ENCODE data around the gene WNT7B.

The WNT7B gene

DNA sequence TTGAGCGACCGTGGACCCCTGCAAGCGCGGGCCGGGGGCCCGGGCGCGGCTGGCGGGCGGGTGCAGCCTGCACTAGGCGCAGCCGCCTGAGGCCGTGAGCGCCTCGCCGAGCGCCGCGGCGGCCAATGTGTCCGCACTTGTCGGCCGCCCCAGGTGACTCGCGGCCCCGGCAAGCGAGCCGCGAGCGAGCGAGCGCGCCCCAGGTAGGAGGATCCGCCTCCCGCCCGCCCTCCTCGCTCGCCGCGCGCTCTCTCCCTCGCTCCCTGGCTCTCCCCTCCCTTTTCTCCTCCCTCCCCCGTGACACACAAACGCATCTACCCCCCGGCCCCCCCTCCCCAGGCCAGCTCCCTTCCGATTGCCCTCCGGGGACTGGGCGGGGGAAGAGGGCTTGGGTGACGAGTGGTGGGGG lies at the start of gene WNT7B:
TSS of gene WNT7B (minus strand) at position 160 of the 409 bp plus-strand sequence. CDS start 408 bp downstream, outside the sequence.
- peak; percentile 25 for DNase-seq

DNA sequence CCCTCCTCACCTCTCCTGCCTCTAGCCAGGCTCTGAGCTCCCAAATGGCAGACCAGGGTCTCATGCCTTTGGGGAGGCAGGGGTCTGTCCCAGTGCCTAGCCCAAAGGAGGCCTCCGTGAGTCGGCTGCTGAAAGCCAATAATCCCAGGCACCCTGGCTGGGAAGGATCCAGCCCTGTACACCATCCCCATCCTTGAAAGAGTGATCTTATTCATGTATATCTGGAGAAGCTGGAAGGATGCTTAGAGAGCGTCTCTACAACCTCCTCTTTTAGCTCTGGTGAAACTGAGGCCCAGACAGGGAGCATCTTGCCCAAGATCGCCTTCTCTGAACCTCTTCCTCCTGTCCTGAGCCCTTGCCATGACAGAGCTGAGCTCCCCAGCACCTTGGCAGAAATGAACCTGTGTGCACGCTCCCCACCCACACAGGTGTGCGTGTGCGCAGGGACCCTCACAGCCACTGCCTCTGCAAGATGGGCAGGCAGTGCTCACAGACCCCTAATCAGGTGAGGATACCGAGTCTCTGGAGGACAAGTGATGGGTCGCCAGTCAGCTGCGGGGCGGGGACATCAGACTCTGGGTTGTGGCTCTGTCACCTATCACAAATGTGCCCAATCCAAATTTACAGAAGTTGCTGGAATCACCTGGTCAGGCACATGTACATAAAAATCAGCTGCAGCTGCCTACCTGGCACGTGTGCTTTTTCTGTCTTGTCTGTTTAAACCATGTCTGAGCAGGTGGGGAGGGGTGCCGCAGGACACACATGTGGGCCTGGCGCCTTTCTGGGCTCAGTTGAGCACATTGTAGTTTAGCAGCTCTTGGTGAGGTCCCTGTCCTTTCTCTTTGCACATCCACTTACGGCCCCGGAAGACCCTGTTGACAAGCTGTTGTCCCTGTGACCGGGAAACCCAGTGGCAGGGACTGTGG lies 49.3 kb upstream of the WNT7B start:
- DNase-seq = no peak

DNA sequence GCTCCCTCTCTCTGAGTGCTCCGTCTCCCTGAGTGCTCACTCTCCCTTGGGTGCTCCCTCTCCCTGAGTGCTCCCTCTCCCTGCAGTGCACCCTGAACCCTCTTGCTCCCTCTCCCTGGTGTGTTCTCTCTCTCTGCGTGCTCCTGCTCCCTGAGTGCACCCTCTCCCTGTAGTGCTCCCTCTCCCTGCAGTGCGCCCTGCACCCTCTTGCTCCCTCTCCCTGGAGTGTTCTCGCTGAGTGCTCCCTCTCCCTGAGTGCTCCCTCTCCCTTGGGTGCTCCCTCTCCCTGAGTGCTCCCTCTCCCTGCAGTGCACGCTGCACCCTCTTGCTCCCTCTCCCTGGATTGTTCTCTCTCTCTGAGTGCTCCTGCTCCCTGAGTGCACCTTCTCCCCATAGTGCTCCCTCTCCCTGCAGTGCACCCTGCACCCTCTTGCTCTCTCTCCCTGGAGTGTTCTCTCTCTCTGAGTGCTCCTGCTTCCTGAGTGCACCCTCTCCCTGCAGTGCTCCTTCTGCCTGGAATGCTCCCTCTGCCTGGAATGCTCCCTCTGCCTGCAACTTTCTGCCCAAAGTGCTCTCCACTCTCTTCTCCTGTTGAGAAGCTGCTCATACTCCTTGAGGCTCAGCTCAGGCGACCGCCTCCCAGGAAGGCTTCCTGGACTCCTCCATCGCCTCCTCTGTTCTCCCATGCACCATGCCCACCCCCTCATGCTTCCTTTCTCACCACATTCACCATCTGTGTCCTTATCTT lies 48.4 kb upstream of the WNT7B start:
- no peak for DNase-seq

DNA sequence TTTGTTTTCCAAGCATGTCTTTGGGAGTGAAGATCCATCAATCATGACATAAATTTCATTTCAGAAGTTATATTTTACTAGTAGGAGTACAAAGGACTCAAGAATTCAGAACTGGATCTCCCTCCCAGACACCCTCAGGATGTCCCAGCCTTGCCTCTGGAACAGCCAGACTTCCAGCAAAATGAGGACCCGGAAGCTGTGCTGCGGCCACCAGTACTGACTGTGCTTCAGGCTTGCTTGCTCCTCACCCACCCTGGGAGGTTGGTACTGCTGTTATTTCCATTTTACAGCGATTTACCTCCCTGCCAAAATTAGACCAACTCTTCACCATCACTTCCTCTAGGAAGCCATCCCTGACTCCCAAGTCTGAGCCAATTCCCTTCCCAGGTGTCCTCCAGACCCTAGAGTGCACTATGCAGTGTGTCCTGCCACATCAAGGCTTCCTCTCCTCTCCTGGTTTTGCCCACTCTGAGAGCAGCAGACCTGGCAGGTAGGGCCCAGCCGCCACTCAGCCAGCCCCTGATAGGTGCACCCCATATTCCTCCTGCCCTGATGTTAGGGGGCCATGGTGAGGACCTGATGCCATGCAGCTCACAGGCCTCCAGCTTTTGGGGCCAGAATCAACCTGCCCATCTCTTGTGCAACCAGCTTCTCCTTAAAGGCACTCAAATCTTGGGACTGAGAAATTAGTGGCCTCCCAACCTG lies 47.3 kb upstream of the WNT7B start:
- DNase-seq = no peak

DNA sequence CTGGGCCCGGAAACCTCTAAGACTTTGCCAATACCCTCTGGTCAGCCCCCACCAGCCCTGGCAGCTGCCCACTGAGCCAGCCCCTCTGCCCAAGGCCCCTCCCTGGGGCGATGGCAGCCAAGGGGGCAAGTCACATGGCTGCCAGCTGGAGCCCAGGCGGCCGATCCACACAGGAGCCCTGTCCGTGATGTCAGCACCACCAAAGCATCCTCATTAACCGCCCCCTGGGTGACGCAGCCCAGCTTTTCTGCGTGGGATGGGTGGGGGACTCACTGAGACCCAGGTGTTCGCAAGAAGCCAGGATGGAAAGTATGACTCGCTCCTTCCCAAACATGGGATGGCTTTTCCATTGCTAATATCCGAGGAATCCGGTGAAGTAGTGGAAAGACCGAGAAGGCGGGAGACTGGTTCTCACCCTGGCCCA lies 46.6 kb upstream of the WNT7B start:
- DNase-seq = no peak

DNA sequence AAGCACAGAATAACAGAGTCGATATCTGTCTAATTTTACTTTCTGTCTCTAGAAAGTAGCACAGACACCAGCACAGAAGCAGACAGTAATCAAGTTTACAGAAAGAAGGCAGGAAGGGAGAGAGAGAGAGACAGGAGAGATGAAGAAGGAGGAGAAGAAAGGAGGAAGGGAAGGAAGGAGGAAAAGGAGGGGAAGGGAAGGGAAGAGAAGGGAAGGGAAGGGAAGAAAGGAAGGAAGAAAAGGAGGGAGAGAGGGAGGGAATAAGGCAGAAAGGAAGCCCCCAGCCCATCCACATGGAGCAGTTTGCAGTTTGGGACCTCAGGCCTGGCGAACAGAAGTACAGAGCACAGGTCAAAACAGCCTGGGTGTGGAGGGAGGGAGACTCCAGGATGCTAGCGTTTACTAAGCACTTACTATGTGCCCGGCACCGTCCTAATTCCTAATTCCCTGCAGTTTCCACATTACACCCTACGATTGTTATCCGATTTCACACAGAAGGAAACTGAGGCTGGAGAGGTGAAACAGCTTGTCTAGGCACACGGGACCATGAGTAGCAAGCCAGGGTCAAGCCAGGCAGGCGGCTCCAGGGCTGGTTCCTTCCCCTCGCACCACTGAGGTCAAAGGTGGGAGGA lies 46.0 kb upstream of the WNT7B start:
- no peak for DNase-seq

DNA sequence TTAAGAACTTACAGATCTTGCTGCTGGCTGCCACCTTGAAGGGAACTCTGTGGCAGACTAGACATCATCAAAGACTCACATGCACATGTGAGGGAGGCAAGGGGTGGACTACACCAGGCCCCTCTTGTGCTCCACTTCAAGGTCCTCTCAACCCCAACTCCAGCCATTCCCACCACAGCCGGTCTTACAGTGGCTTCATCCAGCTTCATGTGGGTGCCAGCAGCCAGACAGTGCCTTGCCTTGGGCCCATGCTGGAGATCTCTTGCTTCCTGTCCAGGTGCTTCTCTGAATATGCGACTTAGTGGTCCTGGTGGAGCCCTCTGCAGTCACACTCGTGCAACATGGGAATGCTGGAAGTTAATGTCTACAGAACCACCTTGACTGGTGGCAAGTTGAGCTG lies 44.6 kb upstream of the WNT7B start:
- no peak for DNase-seq

DNA sequence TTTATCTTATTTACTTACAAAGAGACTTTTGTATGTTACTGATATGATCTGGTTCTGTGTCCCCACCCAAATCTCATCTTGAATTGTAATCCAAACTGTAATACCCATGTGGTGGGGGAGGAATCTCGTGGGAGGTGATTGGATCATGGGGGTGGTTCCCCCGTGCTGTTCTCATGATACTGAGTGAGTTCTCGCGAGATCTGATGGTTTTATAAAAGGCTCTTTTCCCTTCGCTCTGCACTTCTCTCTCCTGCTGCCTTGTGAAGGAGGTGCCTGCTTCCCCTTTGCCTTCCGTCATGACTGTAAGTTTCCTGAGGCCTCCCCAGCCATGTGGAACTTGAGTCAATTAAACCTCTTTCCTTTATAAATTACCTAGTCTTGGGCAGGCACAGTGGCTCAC lies 42.4 kb upstream of the WNT7B start:
- DNase-seq = no peak

DNA sequence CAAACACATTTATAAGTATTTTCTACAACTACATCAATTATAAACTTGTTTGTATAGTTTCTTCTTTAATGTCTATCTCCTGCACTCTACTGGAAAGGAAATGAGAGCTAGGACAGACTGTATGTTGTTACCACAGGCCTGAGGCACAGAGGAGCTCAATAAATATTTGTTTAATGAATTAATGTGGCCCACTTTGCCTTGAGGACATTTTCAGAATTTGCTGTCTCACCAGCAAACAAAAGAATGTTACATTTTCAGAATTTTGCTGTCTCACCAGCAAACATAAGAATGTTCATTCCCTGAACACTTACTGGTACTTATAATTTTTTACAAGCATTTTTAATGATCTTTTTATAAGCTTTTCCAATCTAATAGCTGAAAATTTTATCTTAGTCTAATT lies 41.9 kb upstream of the WNT7B start:
- no peak for DNase-seq

DNA sequence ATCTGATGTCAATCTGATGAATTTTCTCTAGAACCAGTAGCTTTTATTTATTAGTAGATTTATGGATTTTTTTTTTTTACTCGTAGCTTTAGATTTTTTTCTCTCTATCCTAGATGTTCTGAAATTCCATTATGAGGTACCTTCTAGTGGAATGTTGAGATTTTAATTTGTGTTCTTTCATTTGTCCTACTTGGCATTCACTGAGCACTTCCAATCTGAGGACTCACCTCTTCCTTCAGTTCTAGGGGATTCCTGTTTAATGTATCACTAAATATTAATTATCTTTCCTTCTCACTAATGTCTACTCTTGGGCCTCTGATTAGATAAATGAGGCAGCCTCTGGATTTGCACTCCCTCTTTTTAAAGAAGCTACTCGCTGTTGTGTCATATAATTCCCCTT lies 40.2 kb upstream of the WNT7B start:
- no peak for DNase-seq

DNA sequence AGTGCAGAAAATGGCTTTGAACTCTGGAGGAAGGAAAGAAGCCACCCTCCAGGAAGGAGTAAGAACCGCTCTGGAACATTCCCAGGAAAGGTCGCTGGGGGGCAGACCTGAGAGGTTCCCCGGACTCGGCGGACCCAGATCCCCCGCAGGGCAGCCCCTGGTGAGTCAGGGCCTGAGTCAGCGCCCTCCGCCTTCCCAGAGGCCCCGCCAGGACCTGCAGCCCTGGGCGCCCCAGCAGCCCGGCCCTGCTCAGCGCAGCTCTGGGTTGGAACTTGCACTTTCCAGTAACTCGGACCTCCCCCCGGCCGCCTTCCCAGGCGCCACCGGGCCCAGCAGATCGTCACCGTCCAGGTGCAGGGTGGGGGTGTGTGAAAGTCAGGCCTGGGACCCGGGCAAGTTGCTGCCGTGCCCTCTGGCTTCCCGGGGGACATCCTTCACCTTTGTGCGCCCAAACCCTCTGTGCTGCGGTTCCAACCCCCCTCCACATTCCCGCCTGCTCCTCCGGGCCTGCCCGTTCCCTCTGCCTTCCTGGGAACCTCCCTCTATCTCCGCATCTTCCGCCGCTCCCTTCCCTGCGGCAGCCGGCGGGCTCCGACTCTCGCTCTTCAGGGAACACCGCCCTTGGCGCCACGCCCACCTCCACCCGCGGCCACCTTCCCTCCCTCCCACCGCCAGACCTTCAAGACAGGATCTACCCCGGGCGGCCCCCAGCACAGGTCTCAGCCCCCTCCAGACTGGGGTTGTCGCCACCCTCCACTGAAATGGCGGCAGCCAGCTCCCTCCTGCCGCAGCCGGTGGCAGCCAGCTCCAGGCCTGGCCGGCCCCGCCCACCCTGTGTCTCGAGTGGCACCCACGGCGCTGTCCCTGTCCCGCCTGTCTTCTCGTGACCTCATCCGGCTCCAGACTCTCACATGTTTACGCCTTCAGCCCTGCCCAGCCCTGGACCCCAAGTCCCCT lies 36.8 kb upstream of the WNT7B start:
- peak; percentile 95 for DNase-seq

DNA sequence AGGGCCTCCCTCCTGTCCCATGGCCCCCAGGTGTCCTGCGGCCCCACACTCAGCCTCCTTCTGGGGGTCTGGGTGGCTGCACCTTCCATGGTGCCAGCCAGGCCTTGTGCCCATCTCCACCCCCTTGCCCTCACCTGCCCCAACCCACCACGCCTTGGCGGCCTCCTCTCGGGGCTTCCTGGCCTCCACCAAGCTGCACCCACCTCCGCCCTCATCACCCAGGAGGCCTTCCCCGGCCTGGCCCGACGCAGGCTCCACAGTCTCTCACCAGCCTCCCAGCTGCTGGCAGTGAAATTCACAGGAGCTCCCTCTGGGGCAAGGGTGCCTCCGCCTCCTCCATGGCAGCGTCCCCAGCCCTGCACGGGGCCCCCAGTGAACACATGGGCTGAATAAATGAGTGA lies 35.9 kb upstream of the WNT7B start:
- DNase-seq = no peak

DNA sequence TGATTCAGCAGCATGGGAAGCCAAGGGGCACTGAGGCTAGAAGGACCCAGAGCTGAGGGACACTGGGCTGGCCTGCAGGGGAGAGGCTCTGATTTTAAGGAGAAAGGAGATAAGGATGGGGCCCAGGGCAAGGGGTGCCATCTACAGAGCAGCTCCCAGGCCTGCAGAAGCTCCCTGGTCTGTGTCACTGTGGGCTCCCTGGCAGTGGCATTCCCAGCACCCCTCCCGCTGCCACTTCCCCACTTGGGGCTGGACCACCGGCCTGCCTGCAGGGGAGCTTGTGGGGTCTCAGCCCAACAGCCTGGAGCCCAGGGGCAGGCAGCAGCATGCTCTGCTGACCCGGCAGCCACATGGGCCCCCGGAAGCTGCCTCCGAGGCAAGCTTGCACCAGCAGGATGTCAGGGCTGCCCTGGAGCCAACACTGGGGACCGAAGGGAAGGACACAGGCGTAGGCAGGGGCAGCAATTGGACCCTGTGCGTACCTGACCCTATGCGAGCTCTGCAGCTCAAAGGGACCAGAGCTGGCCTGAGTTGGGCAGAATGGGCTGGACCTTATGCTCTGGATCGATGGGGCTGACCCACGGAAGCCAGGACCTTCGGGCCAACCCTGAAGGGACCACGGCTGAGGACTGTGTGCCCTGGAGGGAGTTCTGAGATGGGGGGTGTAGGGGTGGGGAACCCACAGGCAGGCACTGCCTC lies 35.4 kb upstream of the WNT7B start:
- no peak for DNase-seq

DNA sequence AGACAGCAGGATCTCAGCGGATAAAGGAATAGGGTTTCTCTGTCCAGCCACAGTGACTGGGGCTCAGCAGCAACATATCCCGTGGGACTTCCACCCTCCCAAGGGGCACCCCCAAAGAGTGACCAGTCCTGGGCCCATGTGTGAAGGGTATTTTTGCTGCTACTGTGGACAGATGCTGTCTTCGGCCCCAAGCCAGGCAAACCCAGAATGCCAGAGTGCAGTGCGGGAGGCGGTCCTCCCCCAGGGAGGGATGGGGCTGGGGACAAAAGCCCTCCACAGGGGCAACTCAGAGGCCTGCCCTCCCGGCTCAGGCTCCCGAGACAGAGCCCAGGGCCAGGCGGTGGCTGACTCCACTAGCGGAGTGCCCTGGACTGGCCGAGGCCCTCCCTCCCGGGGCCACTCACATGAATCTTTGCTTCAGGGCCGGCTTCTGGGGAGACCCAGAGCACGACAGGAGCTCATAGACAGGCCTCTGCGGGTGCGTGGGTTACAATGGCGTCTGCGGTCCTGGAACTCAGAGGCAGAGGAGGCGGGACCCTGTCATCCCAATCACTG lies 34.7 kb upstream of the WNT7B start:
- DNase-seq = no peak

DNA sequence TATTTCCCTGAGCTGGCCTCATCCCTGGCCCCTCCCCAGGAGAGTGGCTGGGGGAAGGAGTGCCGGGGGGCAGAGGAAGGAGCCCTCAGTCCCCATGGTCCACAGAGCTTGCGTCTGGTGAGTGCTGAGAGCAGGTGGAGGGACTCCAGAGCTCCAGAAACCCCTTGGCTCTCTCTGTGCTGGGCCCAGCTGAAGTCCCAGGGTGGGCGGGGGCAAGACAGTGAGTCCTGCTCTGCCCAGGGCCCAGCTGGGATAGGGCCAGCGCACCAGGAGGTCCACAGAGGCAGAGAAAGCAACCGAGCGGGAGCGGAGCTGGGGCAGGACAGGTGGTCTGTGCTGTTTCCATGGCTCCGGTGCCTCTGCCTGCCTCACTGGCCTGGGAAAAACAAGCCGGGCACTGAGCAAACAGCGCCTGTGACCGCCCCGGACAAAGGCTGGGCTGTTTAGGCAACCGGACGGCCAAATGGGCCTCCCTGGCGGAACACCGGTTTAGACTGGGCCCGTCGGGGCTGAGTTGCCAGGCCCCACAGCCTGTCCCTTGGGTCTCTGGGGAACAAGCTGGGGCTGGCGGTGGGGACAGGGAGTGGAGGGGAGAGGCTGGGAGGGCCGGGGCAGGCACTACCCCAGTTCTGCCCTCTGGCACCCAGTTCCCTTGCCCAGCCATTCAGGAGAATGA lies 34.1 kb upstream of the WNT7B start:
- no peak for DNase-seq

DNA sequence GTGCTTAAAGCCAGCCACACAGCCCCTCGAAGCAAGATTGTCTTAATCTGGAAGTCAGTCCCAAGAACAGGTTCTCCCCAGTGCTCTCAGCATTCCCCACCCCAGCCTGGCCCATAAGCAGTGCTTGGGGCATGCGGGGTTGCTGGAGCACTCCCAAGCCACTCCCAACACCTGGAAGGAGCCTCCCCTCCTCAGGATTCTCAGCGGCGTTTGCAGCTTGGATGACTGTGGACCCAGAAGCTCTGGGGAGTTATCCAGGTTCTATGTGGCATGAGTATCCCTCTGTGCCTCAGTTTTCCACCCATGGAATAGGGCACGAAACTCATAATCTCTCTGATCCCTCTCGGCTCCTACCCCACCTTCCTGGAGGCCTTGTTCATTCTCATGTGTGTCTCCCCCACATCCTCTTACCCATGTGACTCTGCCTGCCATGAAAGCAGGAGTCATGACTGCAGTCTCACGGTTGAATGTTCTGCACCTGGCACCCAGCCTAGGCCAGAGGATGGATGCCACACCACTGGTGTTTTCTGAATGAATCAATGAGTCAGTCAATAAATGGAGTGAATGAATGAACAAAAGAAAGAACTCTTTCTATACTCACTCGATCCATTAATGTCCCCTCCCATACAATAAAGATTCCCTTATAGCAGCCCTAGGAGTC lies 33.4 kb upstream of the WNT7B start:
- DNase-seq = no peak

DNA sequence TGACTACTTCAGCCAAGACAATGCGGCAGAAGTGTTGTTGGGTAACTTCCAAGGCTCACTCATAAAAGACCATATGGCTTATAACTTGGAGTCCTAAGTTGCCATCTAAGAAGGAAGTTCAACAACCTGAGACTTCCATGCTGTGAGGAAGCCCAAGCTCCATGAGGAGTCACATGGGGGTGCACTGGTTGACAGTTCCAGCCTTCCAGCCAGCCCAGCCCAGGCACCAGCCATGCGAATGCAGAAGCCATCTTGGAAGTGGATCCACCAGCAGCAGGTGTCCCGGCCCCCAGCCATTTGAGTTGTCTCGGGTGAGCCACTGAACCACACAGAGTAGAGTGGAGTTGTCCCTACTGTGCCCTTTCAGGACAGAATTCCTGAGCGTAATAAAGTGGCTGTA lies 32.8 kb upstream of the WNT7B start:
- no peak for DNase-seq

DNA sequence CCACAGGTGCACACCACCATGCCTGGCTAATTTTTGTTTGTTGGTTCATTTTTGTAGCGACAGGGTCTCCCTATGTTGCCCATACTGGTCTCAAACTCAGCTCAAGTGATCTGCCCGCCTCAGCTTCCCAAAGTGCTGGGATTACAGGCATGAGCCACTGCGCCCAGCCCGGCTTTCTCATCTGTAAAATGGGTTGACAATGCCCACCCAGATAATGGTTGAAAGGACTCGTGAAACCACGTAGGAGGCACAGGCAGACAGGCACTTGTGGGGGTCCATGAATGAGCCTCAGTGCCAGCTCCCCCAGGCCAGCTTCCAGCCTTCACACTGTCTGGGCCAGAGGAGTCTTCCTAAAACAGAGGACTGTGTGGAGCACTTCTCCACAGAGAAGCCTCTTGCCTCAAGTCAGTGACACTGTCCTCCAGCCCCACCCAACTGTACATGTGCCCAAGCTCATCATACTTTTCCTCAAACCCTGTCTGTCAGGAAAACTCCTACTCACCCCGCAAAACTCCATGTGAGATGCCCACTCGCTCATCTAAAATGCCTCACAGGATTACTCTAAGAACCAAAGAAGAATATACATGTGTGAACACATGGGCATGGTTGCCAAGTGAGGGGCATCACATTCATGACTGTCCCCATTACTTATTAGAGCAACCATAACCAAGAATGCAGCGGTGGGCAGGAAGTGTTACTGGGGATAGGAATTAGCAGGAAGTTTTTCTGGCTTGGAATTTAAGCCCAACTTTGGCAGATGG lies 32.1 kb upstream of the WNT7B start:
- no peak for DNase-seq

DNA sequence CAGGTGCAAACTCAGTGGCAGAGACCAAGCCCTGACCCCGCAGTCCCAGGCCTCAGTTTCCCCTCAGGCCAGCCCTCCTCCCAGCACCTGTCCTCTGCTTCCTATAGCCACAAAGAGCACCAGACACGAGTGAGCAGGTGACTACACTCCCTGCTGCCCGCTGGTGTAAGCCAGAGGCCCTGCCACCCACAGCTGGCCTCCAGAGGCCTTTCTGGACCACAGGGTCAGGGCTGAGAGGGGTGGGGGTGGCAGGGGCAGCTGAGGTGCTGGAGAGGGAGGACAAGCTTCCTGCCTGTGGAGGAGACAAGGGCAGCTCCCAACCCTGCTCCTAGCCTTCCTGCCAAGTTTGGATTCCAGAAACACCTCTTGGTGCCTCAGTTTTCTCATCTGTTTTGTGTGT lies 31.3 kb upstream of the WNT7B start:
- DNase-seq = no peak
